NCI-H2196 treated with DMSO at 0.1 percent for 48 hours (cell line): ENCODE measurements around the gene MROH2A.

Experiments used
- DNase-seq: peaks from one replicate; lab custom pipeline; 2025; ENCODE audit not compliant: unreplicated experiment; lab: John Stamatoyannopoulos, UW

Gene MROH2A

GRCh38 chr2:233833345-233833744, 55.2 kb downstream of the MROH2A start:
- DNase-seq = no peak

- DNase-seq = no peak
These were observed 57.4 kb downstream of the MROH2A start for GRCh38 chr2:233835230-233836186.

GRCh38 chr2:233836359-233836758, 58.2 kb downstream of the MROH2A start:
- no peak for DNase-seq

- DNase-seq = no peak
These were observed 59.6 kb downstream of the MROH2A start for GRCh38 chr2:233837694-233838229.

GRCh38 chr2:233838251-233838650, 60.1 kb downstream of the MROH2A start:
- no peak for DNase-seq

GRCh38 chr2:233838726-233839446, 60.8 kb downstream of the MROH2A start:
- no peak for DNase-seq

GRCh38 chr2:233839447-233839820, 61.3 kb downstream of the MROH2A start:
- DNase-seq = no peak

- no peak for DNase-seq
These were observed 62.4 kb downstream of the MROH2A start for GRCh38 chr2:233840520-233840919.

- DNase-seq = no peak
These were observed 63.1 kb downstream of the MROH2A start for GRCh38 chr2:233841183-233841582.

GRCh38 chr2:233844064-233844807, 66.1 kb downstream of the MROH2A start:
- DNase-seq = no peak

GRCh38 chr2:233844836-233845235, 66.7 kb downstream of the MROH2A start:
- DNase-seq = no peak

GRCh38 chr2:233845301-233846060, 67.4 kb downstream of the MROH2A start:
- DNase-seq = no peak

- DNase-seq = no peak
These were observed 68.5 kb downstream of the MROH2A start for GRCh38 chr2:233846387-233847247.

- no peak for DNase-seq
These were observed 69.2 kb downstream of the MROH2A start for GRCh38 chr2:233847248-233847898.

GRCh38 chr2:233848276-233848675, 70.1 kb downstream of the MROH2A start:
- no peak for DNase-seq

GRCh38 chr2:233849607-233850271, 71.6 kb downstream of the MROH2A start:
- no peak for DNase-seq

- no peak for DNase-seq
These were observed 72.6 kb downstream of the MROH2A start for GRCh38 chr2:233850745-233851144.

GRCh38 chr2:233851169-233851568, 73.0 kb downstream of the MROH2A start:
- no peak for DNase-seq
